HG02798 (cell line): ENCODE measurements around the gene CEP70.
"Not testable (repeated sequence)": the region's sequence is repeated elsewhere in the genome, so short reads cannot be mapped to it uniquely, and the experiment has no call there.

Experiments
- ATAC-seq: cut with Tn5 transposase; IDR thresholded peaks from one replicate; pipeline ENCODE4 v1.9.1; 2021; ENCODE audit warnings: mild to moderate bottlenecking; ENCODE audit not compliant: unreplicated experiment, poor library complexity

CEP70 gene

GRCh38 chr3:138456961-138457862, 136.8 kb downstream of the CEP70 start:
- ATAC-seq = no peak

- no peak for ATAC-seq
These were observed 138.0 kb downstream of the CEP70 start for GRCh38 chr3:138455801-138456716.

DNA sequence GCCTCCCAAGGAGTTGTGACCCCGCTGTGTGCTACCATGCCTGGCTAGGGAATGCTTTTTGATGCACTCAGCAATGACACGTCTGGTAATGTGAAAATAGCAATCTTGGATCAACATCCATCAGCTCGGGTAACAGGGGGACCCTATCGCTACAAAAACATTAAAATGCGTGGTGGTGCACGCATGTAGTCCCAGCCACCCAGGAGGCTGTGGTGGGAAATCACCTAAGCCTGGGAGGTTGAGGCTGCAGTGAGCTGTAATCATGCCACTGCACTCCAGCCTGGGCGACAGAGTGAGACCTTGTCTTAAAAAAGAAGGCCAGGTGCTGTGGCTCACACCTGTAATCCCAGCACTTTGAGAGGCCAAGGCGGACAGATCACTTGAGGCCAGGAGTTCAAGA, 140.1 kb downstream of the CEP70 start:
- ATAC-seq = not testable (repeated sequence)

DNA sequence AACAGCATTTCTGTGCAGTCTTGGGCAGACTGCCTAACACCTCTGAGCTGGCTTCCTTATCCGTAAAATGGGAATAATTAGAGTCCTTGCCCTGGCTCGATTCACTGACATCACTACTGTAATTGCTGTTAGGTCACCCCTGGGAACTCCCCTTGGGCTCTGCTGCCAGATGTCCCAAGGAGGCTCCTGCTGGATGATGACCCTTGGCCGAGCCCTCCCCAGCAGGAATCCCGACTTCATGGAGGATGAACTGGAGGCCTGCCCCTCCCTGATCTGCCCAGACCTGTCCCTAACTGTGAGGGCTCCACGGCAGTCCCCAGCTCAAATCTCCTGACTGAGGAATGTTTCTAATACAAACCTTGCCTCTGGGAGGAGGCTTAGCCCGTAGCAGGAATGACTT, 141.6 kb downstream of the CEP70 start:
- ATAC-seq = no peak

- no peak for ATAC-seq
These were observed 142.4 kb downstream of the CEP70 start for GRCh38 chr3:138451595-138452162.

- no peak for ATAC-seq
These were observed 143.2 kb downstream of the CEP70 start for GRCh38 chr3:138450704-138451424.

GRCh38 chr3:138450181-138450580, 143.9 kb downstream of the CEP70 start:
- no peak for ATAC-seq

DNA sequence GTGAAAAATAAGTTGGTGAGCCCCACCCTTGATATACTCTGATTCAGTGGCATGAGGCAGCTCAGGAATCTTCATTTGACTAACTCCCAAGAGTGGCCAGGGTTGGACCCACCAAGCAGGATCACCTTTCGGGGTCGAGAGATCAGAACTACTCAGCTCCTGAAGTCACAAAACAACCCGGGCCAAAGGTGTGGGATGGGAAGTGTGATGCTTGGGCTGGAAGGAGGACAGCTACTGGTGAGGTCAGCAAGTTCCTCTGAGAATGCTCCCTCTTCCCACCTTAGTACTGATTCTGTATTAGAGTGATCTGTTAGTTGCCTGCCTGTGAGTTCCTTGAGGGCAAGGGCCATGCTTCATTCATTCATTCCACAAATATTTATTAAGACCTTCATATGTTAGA, 144.6 kb downstream of the CEP70 start:
- no peak for ATAC-seq

DNA sequence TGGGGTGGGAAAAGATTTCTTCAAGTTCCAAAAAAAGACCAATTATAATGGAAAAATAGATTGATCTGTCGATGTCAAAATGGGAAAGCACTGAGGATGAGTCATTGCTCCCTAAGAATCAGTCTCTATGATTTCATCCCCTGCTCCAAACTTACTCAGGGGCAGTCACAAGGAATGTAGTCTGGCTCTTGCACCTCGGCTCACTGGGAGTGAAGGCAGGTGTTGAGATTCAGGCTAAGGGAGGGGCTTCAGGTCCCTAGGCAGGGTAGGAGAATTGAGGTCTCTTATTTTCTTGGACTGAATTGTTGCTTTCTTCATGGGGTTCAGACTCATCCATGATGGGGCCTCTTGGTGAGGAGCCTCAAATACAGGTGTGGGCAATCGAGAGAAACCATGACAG, 145.4 kb downstream of the CEP70 start:
- no peak for ATAC-seq

DNA sequence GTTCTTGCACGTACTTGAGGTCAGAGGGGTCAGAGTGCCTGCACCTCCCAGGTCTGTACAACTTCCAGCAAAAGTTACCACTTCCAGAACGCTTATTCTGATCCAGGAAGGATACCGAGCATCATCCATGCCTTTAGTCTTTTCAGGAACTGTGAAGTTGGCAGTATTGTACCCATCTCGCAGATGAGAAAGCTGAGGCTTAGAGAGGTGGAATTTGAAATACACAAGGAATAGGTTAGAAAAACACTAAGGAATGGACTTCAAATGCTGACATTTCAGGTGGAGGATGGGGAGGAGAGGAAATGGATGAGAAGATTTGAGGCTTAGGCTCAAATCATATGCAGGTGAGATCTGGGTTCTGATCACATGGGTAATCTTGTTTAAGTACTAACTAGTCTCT, 148.4 kb downstream of the CEP70 start:
- no peak for ATAC-seq

DNA sequence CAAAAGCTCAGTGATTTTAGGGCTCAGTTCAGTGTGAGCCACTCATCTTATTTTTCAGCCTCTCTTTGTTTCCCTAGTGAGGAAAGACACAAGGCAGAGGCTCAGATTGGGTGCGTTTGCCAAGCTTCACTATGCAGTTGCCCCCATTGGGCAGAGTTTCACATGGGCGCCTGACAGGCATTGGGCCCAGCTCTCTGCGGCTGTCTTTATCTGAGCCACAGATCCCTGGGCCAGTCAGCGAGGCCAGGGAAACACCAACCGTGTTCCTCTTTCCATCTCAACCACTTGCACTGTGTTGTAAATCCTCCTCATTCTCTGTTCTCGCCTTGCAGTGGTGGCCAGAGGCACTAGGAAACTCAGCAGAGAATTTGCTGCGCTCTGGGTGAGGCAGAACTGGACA, 148.8 kb downstream of the CEP70 start:
- ATAC-seq = no peak
